ENCODE data around the gene FAM76A. TPM values are rescaled to one million over a fixed set of nuclear protein-coding genes. Genes with fewer than 3 reads are reported as not detected.
A peak's percentile ranks its signal among the peaks of the same experiment; 100 is the strongest.

Gene FAM76A
- total RNA-seq, 1 donor from 2014 or later = 9.1 TPM

DNA sequence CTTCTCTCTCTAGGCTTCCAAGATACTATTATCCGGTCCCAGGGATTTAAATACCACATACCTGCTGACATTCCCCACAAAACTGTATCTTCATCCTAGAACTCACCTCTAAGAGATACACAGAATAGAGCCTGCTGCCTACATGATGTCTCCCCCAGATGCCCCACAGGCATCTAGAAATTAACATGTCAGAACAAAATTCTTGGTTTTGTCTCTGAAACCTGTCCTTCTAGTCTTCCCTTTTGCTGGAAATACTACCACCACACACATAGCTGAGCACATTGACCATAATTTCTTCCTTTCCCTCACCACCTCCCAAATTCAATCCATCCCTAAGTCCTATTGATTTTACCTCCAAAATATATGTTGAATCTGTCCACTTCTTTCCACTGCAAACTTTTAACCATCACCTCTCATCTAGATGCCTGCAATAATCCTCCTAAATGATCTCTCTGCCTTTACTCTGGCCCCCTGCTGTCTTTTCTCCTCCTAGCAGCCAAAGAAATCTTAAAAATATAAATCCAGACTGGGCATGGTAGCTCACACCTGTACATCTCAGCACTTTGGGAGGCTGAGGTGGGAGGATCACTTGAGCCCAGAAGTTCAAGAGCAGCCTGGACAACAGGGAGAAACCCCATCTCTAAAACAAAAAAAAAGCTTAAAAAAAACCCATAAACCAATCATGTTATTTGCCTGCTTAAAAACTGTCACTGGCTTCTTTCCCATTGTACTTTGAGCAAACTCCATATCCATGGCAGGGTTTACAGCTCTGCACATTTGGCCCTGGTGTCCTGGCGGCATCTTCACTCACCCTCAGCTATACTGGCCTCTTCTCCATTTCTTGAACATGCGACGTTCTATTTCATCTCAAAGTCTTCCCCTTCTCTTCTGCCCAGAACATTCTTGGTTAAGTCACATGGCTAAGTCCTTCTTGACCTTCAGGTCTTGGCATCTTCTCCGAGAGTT, 6.2 kb upstream of the FAM76A start:
- H3K4me1 Mint-ChIP-seq (ENCODE audit: low read depth, unreplicated experiment) = no peaks in the 10 kb centered on the region
- H3K9me3 Mint-ChIP-seq (ENCODE audit: unreplicated experiment) = no peaks in the 10 kb centered on the region
- H3K27ac Mint-ChIP-seq (ENCODE audit: unreplicated experiment) = no peak overlapping the region
- DNase-seq = no peak
- no peak overlapping the region for H3K4me3 Mint-ChIP-seq (ENCODE audit: unreplicated experiment)
- TF ChIP-seq, protein P1, sequence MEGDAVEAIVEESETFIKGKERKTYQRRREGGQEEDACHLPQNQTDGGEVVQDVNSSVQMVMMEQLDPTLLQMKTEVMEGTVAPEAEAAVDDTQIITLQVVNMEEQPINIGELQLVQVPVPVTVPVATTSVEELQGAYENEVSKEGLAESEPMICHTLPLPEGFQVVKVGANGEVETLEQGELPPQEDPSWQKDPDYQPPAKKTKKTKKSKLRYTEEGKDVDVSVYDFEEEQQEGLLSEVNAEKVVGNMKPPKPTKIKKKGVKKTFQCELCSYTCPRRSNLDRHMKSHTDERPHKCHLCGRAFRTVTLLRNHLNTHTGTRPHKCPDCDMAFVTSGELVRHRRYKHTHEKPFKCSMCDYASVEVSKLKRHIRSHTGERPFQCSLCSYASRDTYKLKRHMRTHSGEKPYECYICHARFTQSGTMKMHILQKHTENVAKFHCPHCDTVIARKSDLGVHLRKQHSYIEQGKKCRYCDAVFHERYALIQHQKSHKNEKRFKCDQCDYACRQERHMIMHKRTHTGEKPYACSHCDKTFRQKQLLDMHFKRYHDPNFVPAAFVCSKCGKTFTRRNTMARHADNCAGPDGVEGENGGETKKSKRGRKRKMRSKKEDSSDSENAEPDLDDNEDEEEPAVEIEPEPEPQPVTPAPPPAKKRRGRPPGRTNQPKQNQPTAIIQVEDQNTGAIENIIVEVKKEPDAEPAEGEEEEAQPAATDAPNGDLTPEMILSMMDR (IDR thresholded peaks at IDR 0.05; ENCODE audit: partially characterized antibody, unreplicated experiment) = peak; percentile 28
- H3K36me3 Mint-ChIP-seq (ENCODE audit: unreplicated experiment) = peaks cover 5% of the 10 kb centered on the region
- H3K27me3 Mint-ChIP-seq (ENCODE audit: unreplicated experiment) = no peaks in the 10 kb centered on the region

DNA sequence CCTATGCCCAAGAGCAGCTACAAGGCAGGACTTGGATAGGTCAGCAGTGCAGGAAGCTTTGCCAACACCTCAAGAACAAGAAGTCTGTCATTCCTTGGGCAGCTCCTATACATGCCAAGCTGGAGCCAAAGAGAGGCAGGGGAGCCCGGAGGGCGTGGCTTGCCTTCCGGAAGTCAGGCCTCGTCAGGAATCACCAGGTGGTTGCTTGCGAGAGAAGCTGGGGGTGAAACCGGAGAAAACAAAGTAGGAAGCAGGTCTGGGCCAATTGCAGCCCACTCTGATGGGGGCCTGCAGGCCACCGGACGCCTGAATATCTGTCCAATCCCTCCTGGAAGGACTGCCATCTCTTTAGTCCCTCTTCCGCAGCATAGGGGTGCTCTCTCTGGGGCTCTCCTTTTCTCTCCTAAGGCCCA, 794 bp upstream of the FAM76A start:
- TF ChIP-seq, protein P1 (IDR thresholded peaks at IDR 0.05; ENCODE audit: partially characterized antibody, unreplicated experiment) = no peak
- H3K4me1 Mint-ChIP-seq (ENCODE audit: low read depth, unreplicated experiment) = peaks cover 3% of the 10 kb centered on the region
- DNase-seq = peak; percentile 32
- H3K4me3 Mint-ChIP-seq (ENCODE audit: unreplicated experiment) = peak overlapping the region; percentile 88
- H3K27ac Mint-ChIP-seq (ENCODE audit: unreplicated experiment) = peak overlapping the region; percentile 93
- no peaks in the 10 kb centered on the region for H3K9me3 Mint-ChIP-seq (ENCODE audit: unreplicated experiment)
- peaks cover 5% of the 10 kb centered on the region for H3K36me3 Mint-ChIP-seq (ENCODE audit: unreplicated experiment)
- H3K27me3 Mint-ChIP-seq (ENCODE audit: unreplicated experiment) = no peaks in the 10 kb centered on the region

DNA sequence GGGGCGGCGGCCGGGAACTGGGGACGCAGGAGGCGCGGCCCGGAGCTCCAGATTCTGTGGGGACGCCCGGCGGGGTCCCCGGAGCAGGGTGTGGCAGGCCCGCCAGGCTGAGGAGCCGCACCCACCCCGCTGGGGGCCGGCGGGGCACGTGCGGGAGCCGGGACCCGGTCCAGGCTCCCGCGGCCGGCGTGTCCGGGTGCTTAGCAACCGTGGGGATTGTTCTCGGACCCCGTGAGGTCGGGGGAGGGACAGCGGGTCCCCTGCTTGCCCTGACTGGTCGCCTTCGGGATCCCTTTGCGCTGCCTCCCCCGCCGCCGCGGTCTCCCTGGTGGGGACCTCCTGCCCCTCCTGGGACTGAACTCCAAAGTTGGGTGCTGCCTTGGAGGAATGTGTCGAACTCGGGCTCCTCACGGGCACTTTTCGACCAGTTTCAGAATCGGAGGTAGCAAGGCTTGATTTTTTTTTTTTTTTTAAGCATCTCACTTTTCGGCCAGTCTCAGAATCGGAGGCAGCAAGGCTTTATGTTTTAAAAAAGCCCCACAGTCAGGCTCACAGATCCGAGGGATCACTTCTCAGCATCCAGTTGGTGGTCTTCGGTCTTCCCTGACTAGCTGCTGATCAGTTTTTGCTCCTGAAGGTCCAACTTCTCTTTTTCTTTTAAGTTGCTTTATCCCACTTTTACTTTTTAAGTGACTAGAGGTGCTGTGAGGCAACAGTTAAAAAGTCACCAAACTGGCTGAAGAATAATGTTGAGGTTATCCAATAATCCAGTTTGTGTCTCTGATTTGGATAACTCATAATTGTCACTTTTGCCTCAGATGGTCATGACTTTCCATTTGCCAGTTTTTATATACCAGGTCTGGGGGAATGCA, 648 bp downstream of the FAM76A start:
- peak; percentile 73 for DNase-seq
- no peaks in the 10 kb centered on the region for H3K27me3 Mint-ChIP-seq (ENCODE audit: unreplicated experiment)

DNA sequence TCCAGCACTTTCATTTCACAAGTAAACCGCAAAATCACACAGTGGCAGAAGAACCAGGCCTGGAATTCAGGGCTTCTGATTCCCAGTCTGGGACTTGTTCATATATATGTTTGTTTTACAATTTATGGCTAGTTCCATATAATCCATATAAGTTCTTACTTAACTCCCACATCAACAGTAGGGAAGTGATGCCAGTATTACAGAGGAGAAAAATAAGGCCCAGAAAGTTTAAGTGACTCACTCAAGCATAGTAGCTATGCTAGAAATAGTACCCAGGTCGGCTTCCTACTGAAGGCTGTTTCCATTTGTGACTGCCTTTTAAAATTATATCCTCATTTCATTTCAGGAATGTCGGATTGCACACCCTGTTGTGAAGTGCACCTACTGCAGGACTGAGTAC, 1.4 kb downstream of the FAM76A start:
- Mint-ChIP-seq H3K36me3 (ENCODE audit: unreplicated experiment) (peaks cover 6% of the 10 kb centered on the region), H3K9me3 (ENCODE audit: unreplicated experiment) (no peaks in the 10 kb centered on the region), H3K27ac (ENCODE audit: unreplicated experiment) (no peak overlapping the region), H3K4me3 (ENCODE audit: unreplicated experiment) (no peak overlapping the region), H3K4me1 (ENCODE audit: low read depth, unreplicated experiment) (peaks cover 3% of the 10 kb centered on the region), H3K27me3 (ENCODE audit: unreplicated experiment) (no peaks in the 10 kb centered on the region)
- TF ChIP-seq, protein P1 (IDR thresholded peaks at IDR 0.05; ENCODE audit: partially characterized antibody, unreplicated experiment) = no peak
- DNase-seq = no peak

More for the DNA sequence above, 648 bp downstream of the FAM76A start:
- peak overlapping the region; percentile 88 for H3K4me3 Mint-ChIP-seq (ENCODE audit: unreplicated experiment)
- H3K27ac Mint-ChIP-seq (ENCODE audit: unreplicated experiment) = peak overlapping the region; percentile 88
- TF ChIP-seq, protein P1 (IDR thresholded peaks at IDR 0.05; ENCODE audit: partially characterized antibody, unreplicated experiment) = no peak
- peaks cover 6% of the 10 kb centered on the region for H3K36me3 Mint-ChIP-seq (ENCODE audit: unreplicated experiment)
- H3K9me3 Mint-ChIP-seq (ENCODE audit: unreplicated experiment) = no peaks in the 10 kb centered on the region
- H3K4me1 Mint-ChIP-seq (ENCODE audit: low read depth, unreplicated experiment) = peaks cover 3% of the 10 kb centered on the region

All from glutamatergic neuron (in vitro differentiated cells).